ENCODE results near the gene PCDHA5. TPM values are rescaled to one million over a fixed set of nuclear protein-coding genes. Genes with fewer than 3 reads are reported as not detected.

PCDHA5 gene
- total RNA-seq (2013; cell fraction: nucleolus; rRNA removed) = not detected in 2 replicates
- total RNA-seq (2014; rRNA removed) (under 0.01 TPM in 1 of 2 replicates, not detected in the other), total RNA-seq (2014; rRNA removed; fragmentation: Illumina TruSeq; extraction: Trizol) (not detected in 2 replicates), total RNA-seq (2021) (not detected in 2 replicates), polyA plus RNA-seq (2011; rRNA removed) (not detected in 2 replicates), polyA plus RNA-seq (2014; fragmentation: Illumina TruSeq; extraction: Trizol) (not detected in 2 replicates), polyA plus RNA-seq (2014; fragmentation: Nextera tagmentation; extraction: Ambion mirVana) (not detected), polyA plus RNA-seq (2014; rRNA removed) (0.03 TPM in 1 of 2 replicates, not detected in the other), polyA plus RNA-seq (2016; fragmentation: Nextera tagmentation; extraction: Ambion mirVana) (not detected), polyA minus RNA-seq (2011; rRNA and poly(A)+ RNA removed) (not detected in 2 replicates), Bru-seq, nascent RNA (not detected), BruChase-seq, experiment 1, labeled RNA remaining after a 6-hour chase (not detected), BruChase-seq, experiment 2, labeled RNA remaining after a 2-hour chase (not detected)
- polyA plus RNA-seq (2011; ENCODE audit: low read depth) = not detected
- not detected in 2 replicates for polyA plus RNA-seq (2011; cell fraction: cytosol; rRNA removed)
- not detected in 2 replicates for polyA plus RNA-seq (2011; cell fraction: nucleus; rRNA removed)
- polyA plus RNA-seq (2012) = 0.14 TPM in 1 of 2 replicates, not detected in the other
- polyA minus RNA-seq (2011; cell fraction: cytosol; rRNA and poly(A)+ RNA removed) = not detected in 2 replicates
- not detected in 2 replicates for polyA minus RNA-seq (2011; cell fraction: nucleus; rRNA and poly(A)+ RNA removed)
- long read RNA-seq, experiment 1 = 0 reads
- long read RNA-seq, experiment 2 = 0 reads

DNA sequence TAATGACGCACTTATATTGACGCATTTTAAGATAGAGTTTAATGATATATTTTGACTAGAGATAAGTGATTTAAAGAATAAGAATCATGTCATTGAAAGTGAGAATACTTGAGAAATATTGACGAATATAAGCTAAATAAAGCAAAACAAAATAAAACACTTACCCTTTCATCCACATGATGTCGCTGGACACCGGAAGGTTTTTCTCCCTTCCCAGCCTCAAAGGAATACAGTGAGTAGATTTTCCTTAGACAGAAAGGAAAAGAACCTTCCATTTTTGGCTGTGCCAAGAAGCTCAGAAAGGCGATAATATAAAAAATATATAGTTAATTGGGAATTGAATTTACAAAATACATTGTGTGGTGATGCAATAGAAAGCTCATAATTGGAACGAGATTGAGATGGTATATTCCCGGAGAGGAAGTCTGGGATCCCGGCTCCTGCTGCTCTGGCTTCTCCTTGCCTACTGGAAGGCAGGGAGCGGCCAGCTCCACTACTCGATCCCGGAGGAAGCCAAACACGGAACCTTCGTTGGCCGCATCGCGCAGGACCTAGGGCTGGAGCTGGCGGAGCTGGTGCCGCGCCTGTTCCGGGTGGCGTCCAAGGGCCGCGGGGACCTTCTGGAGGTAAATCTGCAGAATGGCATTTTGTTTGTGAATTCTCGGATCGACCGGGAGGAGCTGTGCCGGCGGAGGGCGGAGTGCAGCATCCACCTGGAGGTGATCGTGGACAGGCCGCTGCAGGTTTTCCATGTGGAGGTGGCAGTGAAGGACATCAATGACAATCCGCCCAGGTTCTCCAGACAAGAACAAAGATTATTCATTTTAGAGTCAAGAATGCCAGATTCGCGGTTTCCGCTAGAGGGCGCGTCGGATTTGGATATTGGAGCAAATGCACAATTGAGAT is at the start of gene PCDHA5:
PCDHA5 (plus strand) TSS at position 239 of the 906 bp plus-strand sequence.
- H3K4me2 ChIP-seq (ENCODE audit: control insufficient read depth, insufficient read depth) = no peak within 1 kb of the TSS
- no peak within 1 kb of the TSS for H2AFZ ChIP-seq (ENCODE audit: control insufficient read depth, low read depth, low read length)
- ChIA-PET RAD21 (ENCODE audit: unreplicated experiment) (no interaction called here), POLR2A (no interaction called here), CTCF (interaction anchor here (0.7 to 2.0 kb wide), 5 partner anchors 9 to 24 kb away, joined by 3 to 5 read pairs (median 3); no protein-coding TSS in a partner anchor), SMC1A (ENCODE audit: uncharacterized antibody, unreplicated experiment) (interaction anchor here (0.8 kb wide), 1 partner anchor 12 kb away, joined by 3 read pairs; no protein-coding TSS in a partner anchor)
- ATAC-seq (no peak), FAIRE-seq (no peak), DNase-seq (ENCODE audit: low read depth, low spot score) (no peak)
- intact Hi-C loops (cut with micrococcal nuclease; ENCODE audit: unreplicated experiment) = no loop called here
- no peaks in the 10 kb centered on the region for H3K27me3 ChIP-seq (replicated peaks in 1 of 2; ENCODE audit: control insufficient read depth in 2 of 2, insufficient read depth in 2 of 2, low read length in 1 of 2)
- no TSS peak for BruUV-seq (replicated peaks)
- H3K9ac ChIP-seq (ENCODE audit: control insufficient read depth, insufficient read depth, low read length) = no peak within 1 kb of the TSS
- no peak within 1 kb of the TSS for H3K4me3 ChIP-seq
- H3K27ac ChIP-seq (ENCODE audit: control insufficient read depth, insufficient read depth) = no peak within 1 kb of the TSS
- H3K4me1 ChIP-seq (ENCODE audit: control insufficient read depth, insufficient read depth, low read length) = no peaks in the 10 kb centered on the region
- WGBS (ENCODE audit: insufficient coverage, insufficient replicate concordance, low lambda C conversion rate, missing lambda C conversion rate) = 59% methylated on average over 37 of the region's 39 CpGs
- in situ Hi-C loops (cut with MboI) = loop anchor here (25.0 kb wide), 1 partner anchor 741 kb away; no protein-coding TSS in a partner anchor
- no peaks in the 10 kb centered on the region; the same call in 2 of the 3 replicates for H3K9me3 ChIP-seq (replicated peaks; ENCODE audit: control insufficient read depth, insufficient read depth, low read length)
- H3K36me3 ChIP-seq (ENCODE audit: control insufficient read depth in 2 of 2, insufficient read depth in 2 of 2, low read length in 1 of 2) = no peaks in the 10 kb centered on the region
- H3K79me2 ChIP-seq (ENCODE audit: control insufficient read depth, insufficient read depth, low read length) = no peaks in the 10 kb centered on the region
- no peak for TF ChIP-seq CBX5 (IDR thresholded peaks at IDR 0.05; ENCODE audit: low read depth)
- TF ChIP-seq, protein P1, sequence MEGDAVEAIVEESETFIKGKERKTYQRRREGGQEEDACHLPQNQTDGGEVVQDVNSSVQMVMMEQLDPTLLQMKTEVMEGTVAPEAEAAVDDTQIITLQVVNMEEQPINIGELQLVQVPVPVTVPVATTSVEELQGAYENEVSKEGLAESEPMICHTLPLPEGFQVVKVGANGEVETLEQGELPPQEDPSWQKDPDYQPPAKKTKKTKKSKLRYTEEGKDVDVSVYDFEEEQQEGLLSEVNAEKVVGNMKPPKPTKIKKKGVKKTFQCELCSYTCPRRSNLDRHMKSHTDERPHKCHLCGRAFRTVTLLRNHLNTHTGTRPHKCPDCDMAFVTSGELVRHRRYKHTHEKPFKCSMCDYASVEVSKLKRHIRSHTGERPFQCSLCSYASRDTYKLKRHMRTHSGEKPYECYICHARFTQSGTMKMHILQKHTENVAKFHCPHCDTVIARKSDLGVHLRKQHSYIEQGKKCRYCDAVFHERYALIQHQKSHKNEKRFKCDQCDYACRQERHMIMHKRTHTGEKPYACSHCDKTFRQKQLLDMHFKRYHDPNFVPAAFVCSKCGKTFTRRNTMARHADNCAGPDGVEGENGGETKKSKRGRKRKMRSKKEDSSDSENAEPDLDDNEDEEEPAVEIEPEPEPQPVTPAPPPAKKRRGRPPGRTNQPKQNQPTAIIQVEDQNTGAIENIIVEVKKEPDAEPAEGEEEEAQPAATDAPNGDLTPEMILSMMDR (IDR thresholded peaks at IDR 0.05 in 2 of 3, conservative IDR thresholded peaks at IDR 0.05 in 1 of 3; ENCODE audit: control insufficient read depth in 2 of 3, extremely low read depth in 1 of 3, insufficient read depth in 1 of 3, low read depth in 3 of 3, low read length in 3 of 3) = peak in 2 of 3 experiments; percentile 31 to 39; a peak in 4 of 6 replicates
- no peaks in the 10 kb centered on the region for H4K20me1 ChIP-seq (ENCODE audit: control insufficient read depth, insufficient read depth)
